DND-41 (cell line): ENCODE results near the gene MAG.

Source experiments
- CTCF ChIP-seq: IDR thresholded peaks from 2 replicates; pipeline ENCODE4 v1.5.1; 2012; ENCODE audit warnings: borderline replicate concordance, low read length, moderate library complexity, mild to moderate bottlenecking; ENCODE audit not compliant: poor library complexity, severe bottlenecking; ENCODE audit errors: extremely low read depth
- EZH2 ChIP-seq: IDR thresholded peaks from 3 replicates; pipeline ENCODE4 v1.6.1; 2012; ENCODE audit warnings: borderline replicate concordance, low read depth, mild to moderate bottlenecking, moderate library complexity, low read length, inconsistent platforms; ENCODE audit not compliant: severe bottlenecking

GRCh38 chr19:35348911-35349611 is 57.1 kb downstream of the MAG start:
- TF ChIP-seq CTCF (no peak), EZH2 (no peak)
